Caco-2 (cell line): ENCODE measurements around the gene KCNIP1. TPM values are rescaled to one million over a fixed set of nuclear protein-coding genes. Genes with fewer than 3 reads are reported as not detected.

Experiments
- BruUV-seq: library from RNA; stranded (reverse); fragments of 400-500 nt; replicated peaks from 2 replicates; lab custom pipeline; 2021; lab: Mats Ljungman, UMichigan
- CTCF ChIA-PET: fragments of 300-600 bp; sonication (Branson Sonifier 250); formaldehyde crosslinking; loops from one replicate; lab custom pipeline; 2022; ENCODE audit warnings: antibody characterized with exemption; lab: Charles Lee
- POLR2A ChIA-PET: fragments of 300-600 bp; sonication (Branson Sonifier 250); formaldehyde crosslinking; loops from one replicate; lab custom pipeline; 2022; ENCODE audit warnings: antibody characterized with exemption; lab: Charles Lee
- DNase-seq, 2 experiments: peaks; one replicate each; pipeline versions ENCODE4 v3.0.0 to v3.0.0-alpha.2; 2020 to 2022
- H3K27me3 ChIP-seq: replicated peaks from 2 replicates; pipeline ENCODE4 v1.6.0; 2011; ENCODE audit warnings: low read length; ENCODE audit not compliant: control insufficient read depth, insufficient read depth
- H3K36me3 ChIP-seq: 2 replicates; pipeline ENCODE4 v1.5.1; 2011; ENCODE audit warnings: low read length; ENCODE audit not compliant: control insufficient read depth, insufficient read depth
- H3K4me1 ChIP-seq: fragments of 250-450 bp; sonication (Bioruptor Pico); 2 replicates; pipeline ENCODE4 v1.5.1; 2020; ENCODE audit warnings: mild to moderate bottlenecking
- H3K4me3 ChIP-seq: 2 replicates; pipeline ENCODE4 v1.5.1; 2011; ENCODE audit warnings: low read depth, mild to moderate bottlenecking, control low read depth, low read length
- H3K9me3 ChIP-seq: fragments of 250-450 bp; sonication (Bioruptor Pico); 2 replicates; pipeline ENCODE4 v1.5.1; 2020; ENCODE audit warnings: mild to moderate bottlenecking, moderate library complexity
- H3K27ac Mint-ChIP-seq: one replicate; pipeline ENCODE4 v1.8.0; 2022; ENCODE audit warnings: mixed read lengths; ENCODE audit not compliant: unreplicated experiment
- H3K27me3 Mint-ChIP-seq: one replicate; pipeline ENCODE4 v1.8.0; 2022; ENCODE audit warnings: mixed read lengths; ENCODE audit not compliant: insufficient read depth, unreplicated experiment
- H3K36me3 Mint-ChIP-seq: one replicate; pipeline ENCODE4 v1.8.0; 2022; ENCODE audit warnings: mild to moderate bottlenecking, mixed read lengths; ENCODE audit not compliant: insufficient read depth, unreplicated experiment
- H3K4me1 Mint-ChIP-seq: one replicate; pipeline ENCODE4 v1.8.0; 2022; ENCODE audit warnings: low read depth, mixed read lengths; ENCODE audit not compliant: unreplicated experiment
- H3K4me3 Mint-ChIP-seq: one replicate; pipeline ENCODE4 v1.8.0; 2022; ENCODE audit warnings: mild to moderate bottlenecking, moderate library complexity, mixed read lengths; ENCODE audit not compliant: unreplicated experiment
- H3K9me3 Mint-ChIP-seq: one replicate; pipeline ENCODE4 v1.8.0; 2022; ENCODE audit warnings: mixed read lengths; ENCODE audit not compliant: unreplicated experiment
- intact Hi-C: fragments of 100-400 bp; cut with micrococcal nuclease; formaldehyde crosslinking; loops from one replicate; pipeline ENCODE4 v1.10.0; 2022; ENCODE audit not compliant: unreplicated experiment
- total RNA-seq: library from RNA; stranded (reverse); gene quantifications from 2 replicates; pipeline ENCODE4 v1.2.3, GENCODE V29; 2022
- TF ChIP-seq, protein P1 (sequence below), 2 experiments: fragments of 200-600 bp in 1 of 2; IDR thresholded peaks; 1 replicate in 1 of 2; 2 replicates in 1 of 2; pipeline versions ENCODE4 v1.5.1 to v1.8.0; 2011 to 2022; ENCODE audit warnings: antibody characterized with exemption in 1 of 2, control low read depth in 1 of 2, inconsistent platforms in 1 of 2, low read depth in 1 of 2, low read length in 1 of 2, mild to moderate bottlenecking in 1 of 2, moderate library complexity in 1 of 2; ENCODE audit not compliant: insufficient read depth in 1 of 2, severe bottlenecking in 1 of 2, unreplicated experiment in 1 of 2

Gene KCNIP1
- total RNA-seq, 1 experiment from 2014 or later = not detected

DNA sequence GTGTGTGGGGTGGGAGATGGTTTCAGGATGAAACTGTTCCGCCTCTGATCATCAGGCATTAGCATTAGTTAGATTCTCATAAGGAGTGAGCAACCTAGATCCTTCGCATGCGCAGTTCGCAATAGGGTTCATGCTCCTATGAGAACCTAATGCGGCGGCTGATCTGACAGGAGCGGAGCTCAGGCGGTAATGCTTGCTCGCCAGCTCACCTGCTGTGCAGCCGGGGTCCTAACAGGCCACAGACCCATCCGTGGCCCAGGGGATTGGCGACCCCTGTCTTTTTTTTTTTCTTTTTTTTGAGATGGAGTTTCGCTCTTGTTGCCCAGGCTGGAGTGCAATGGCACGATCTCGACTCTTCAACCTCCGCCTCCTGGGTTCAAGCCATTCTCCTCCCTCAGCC is 119.1 kb downstream of the KCNIP1 start:
- no peak overlapping the region for H3K4me3 Mint-ChIP-seq
- CTCF ChIA-PET = no interaction called here
- H3K27ac Mint-ChIP-seq = no peak overlapping the region
- intact Hi-C loops = loop anchor here (1.0 kb wide), 2 partner anchors 144 to 188 kb away; no protein-coding TSS in a partner anchor
- H3K36me3 ChIP-seq = no peaks in the 10 kb centered on the region
- no peaks in the 10 kb centered on the region; the same call in none of the 2 replicates for H3K27me3 ChIP-seq
- no peak for DNase-seq
- H3K4me1 Mint-ChIP-seq = no peaks in the 10 kb centered on the region
- no peaks in the 10 kb centered on the region for H3K36me3 Mint-ChIP-seq
- H3K27me3 Mint-ChIP-seq = peaks cover 10% of the 10 kb centered on the region
- no peaks in the 10 kb centered on the region for H3K9me3 Mint-ChIP-seq
- no TSS peak for BruUV-seq
- POLR2A ChIA-PET = no interaction called here
- H3K9me3 ChIP-seq = no peaks in the 10 kb centered on the region
- H3K4me3 ChIP-seq = no peak overlapping the region
- H3K4me1 ChIP-seq = no peaks in the 10 kb centered on the region
- TF ChIP-seq, protein P1, sequence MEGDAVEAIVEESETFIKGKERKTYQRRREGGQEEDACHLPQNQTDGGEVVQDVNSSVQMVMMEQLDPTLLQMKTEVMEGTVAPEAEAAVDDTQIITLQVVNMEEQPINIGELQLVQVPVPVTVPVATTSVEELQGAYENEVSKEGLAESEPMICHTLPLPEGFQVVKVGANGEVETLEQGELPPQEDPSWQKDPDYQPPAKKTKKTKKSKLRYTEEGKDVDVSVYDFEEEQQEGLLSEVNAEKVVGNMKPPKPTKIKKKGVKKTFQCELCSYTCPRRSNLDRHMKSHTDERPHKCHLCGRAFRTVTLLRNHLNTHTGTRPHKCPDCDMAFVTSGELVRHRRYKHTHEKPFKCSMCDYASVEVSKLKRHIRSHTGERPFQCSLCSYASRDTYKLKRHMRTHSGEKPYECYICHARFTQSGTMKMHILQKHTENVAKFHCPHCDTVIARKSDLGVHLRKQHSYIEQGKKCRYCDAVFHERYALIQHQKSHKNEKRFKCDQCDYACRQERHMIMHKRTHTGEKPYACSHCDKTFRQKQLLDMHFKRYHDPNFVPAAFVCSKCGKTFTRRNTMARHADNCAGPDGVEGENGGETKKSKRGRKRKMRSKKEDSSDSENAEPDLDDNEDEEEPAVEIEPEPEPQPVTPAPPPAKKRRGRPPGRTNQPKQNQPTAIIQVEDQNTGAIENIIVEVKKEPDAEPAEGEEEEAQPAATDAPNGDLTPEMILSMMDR (IDR thresholded peaks at IDR 0.05; ENCODE audit: insufficient read depth in 1 of 2, low read depth in 1 of 2, low read length in 1 of 2, severe bottlenecking in 1 of 2, unreplicated experiment in 1 of 2) = no peak

DNA sequence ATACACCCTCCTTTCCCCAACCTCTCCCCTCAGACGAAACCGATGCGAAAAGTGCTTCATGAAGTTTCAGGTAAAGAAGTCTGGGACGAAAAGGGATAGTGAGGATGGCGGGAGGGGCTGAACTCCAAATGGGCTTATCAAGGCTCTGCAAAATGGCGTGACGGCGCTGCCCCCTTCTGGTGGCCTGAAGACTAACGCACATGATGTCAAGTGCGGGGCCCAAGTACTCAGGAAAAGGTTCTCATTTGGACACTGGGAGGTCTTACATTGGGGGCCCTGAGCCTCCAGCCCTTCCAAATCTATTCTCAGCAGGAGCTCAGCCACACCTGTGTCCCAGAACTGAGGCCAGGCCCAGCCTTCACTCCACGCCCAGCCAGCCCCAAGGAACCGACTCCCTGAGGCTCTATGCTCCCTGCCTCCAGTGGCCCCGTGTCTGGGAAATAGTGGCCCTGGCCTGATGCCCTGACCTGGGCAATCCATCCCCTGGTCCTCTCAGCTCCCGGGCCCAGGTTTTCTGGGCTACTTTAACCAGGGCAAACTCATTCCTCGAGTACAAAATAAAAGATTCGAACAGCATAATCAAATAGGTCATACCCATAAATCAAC is 119.9 kb downstream of the KCNIP1 start:
- Histone ChIP-seq H3K27me3 (no peaks in the 10 kb centered on the region; the same call in none of the 2 replicates), H3K36me3 (no peaks in the 10 kb centered on the region), H3K9me3 (no peaks in the 10 kb centered on the region), H3K4me3 (no peak overlapping the region), H3K4me1 (no peaks in the 10 kb centered on the region)
- ChIA-PET CTCF (no interaction called here), POLR2A (no interaction called here)
- no TSS peak for BruUV-seq
- Mint-ChIP-seq H3K27ac (no peak overlapping the region), H3K4me1 (no peaks in the 10 kb centered on the region), H3K4me3 (no peak overlapping the region), H3K27me3 (peaks cover 10% of the 10 kb centered on the region), H3K9me3 (no peaks in the 10 kb centered on the region), H3K36me3 (no peaks in the 10 kb centered on the region)
- TF ChIP-seq, protein P1 (IDR thresholded peaks at IDR 0.05; ENCODE audit: insufficient read depth in 1 of 2, low read depth in 1 of 2, low read length in 1 of 2, severe bottlenecking in 1 of 2, unreplicated experiment in 1 of 2) = peak; percentile 69 to 87
- peak in 1 of 2 experiments; percentile 63 for DNase-seq
- intact Hi-C loops = loop anchor here (1.0 kb wide), 2 partner anchors 144 to 188 kb away; no protein-coding TSS in a partner anchor

DNA sequence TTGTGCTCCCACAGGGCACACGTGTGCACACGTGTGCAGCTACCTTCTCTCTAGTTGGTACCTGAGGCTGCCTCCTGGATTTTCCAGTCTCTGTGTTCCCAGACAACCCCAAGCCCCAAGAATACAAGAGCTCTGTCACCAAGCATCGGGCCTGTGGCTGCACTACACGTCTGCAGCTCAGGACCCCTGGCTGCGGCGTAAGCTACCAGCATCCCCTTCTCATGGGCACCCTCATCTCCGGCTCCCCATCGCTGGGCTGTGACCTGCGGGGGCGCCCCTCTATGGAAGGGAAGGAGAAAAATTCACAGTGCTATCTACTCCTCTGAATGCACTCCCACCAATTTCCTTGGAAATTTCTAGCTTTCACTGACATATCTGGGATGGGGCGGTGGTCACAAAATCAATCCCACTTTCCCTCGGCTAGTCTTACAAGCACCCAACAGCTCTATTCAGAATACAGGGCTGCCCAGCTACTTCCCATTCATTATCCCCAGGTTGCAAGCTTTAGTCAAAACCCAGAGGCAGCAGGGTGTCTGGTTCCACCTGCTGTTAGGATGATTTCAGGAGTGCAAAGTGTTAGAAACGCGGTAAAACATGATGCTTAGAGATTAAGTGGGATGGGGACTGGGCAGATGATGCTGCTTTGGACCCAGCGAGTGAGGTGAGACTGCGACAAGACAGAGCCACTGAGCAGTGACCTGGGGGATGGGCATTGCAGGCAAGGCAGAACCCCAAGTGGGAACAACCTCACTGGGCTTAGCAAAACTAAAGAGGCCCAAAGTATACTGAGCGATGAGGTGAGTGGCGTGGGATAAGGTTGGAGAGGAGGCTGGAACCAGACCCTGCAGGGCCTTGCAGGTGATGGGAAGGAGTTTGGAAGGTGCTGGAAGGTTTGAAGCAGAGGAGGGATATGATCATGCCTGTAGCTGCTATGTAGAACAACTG is 121.7 kb downstream of the KCNIP1 start:
- Histone ChIP-seq H3K36me3 (no peaks in the 10 kb centered on the region), H3K4me1 (no peaks in the 10 kb centered on the region), H3K27me3 (no peaks in the 10 kb centered on the region; the same call in none of the 2 replicates), H3K9me3 (no peaks in the 10 kb centered on the region), H3K4me3 (no peak overlapping the region)
- TF ChIP-seq, protein P1 (IDR thresholded peaks at IDR 0.05; ENCODE audit: insufficient read depth in 1 of 2, low read depth in 1 of 2, low read length in 1 of 2, severe bottlenecking in 1 of 2, unreplicated experiment in 1 of 2) = no peak
- no TSS peak for BruUV-seq
- intact Hi-C loops = no loop called here
- H3K4me1 Mint-ChIP-seq = no peaks in the 10 kb centered on the region
- H3K4me3 Mint-ChIP-seq = no peak overlapping the region
- DNase-seq = peak in 1 of 2 experiments; percentile 24
- H3K36me3 Mint-ChIP-seq = no peaks in the 10 kb centered on the region
- POLR2A ChIA-PET = no interaction called here
- peaks cover 16% of the 10 kb centered on the region for H3K27me3 Mint-ChIP-seq
- no peaks in the 10 kb centered on the region for H3K9me3 Mint-ChIP-seq
- CTCF ChIA-PET = interaction anchor here (1.1 to 1.3 kb wide), 2 partner anchors 171 to 190 kb away, joined by 3 to 9 read pairs; no protein-coding TSS in a partner anchor
- no peak overlapping the region for H3K27ac Mint-ChIP-seq
